ENCODE results near the gene SUMF2.

DNA sequence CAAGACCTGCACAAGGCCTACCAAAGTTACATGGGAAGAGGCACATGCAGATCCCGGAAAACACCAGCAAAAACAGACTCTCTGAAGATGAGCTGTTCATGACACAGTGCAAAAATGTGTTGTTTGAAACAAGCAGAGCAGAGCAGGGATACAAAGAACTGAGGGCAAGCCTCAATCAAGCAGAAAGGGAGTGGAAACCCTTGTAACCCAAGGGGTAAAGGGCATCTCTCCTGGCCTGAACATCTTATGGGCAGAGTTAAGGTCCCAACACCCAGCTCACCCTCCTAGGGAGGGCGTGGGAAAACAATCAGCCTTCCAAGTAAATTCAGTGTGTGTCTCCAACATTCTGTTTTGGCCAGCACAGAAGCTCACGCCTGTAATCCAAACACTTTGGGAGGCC lies 23.4 kb upstream of the SUMF2 start:
- TF ChIP-seq PAX5 (IDR thresholded peaks at IDR 0.05; ENCODE audit: insufficient read depth, low read length, severe bottlenecking), result no peak
- no peak for TF ChIP-seq POLR2A (IDR thresholded peaks at IDR 0.05; ENCODE audit: low read depth, low read length)

Measured in GM12891 (cell line).